Right ventricle myocardium inferior (tissue), 1 donor: ENCODE measurements around the gene CCDC102A. TPM values are rescaled to one million over a fixed set of nuclear protein-coding genes. Genes with fewer than 3 reads are reported as not detected.

Experiments
- ATAC-seq: fragments of 200-7000 bp; cut with Tn5 transposase; one replicate; pipeline ENCODE4 v1.9.1; 2020; ENCODE audit warnings: mild to moderate bottlenecking, moderate library complexity
- DNase-seq: peaks from one replicate; pipeline ENCODE4 v3.0.0; 2021; ENCODE audit errors: missing footprints
- intact Hi-C: fragments of 100-400 bp; cut with DNase I; formaldehyde crosslinking; loops from one replicate; pipeline ENCODE4 v1.11.0; 2022
- total RNA-seq: library from RNA; stranded (reverse); fragmentation: NEBNext Ultra II Directional; extraction: Animal tissue kit (Norgen Biotek cat#: 25700); gene quantifications from one replicate; pipeline ENCODE4 v1.2.1, GENCODE V29; 2021
- donor health status: DM: no; HTN: yes; CAD: no; lungs with severe emphysema.

CCDC102A gene
- total RNA-seq, 1 donor from 2014 or later: 10.9 TPM

GRCh38 chr16:57529391-57530103, 6.8 kb downstream of the CCDC102A start:
- no peak for DNase-seq
- intact Hi-C loops: no loop called here
- no peak for ATAC-seq

GRCh38 chr16:57528499-57529390, 7.6 kb downstream of the CCDC102A start:
- intact Hi-C loops: no loop called here
- DNase-seq (no peak), ATAC-seq (no peak)

- DNase-seq: no peak
- intact Hi-C loops: no loop called here
- no peak for ATAC-seq
Measured at GRCh38 chr16:57527610-57528360, 8.6 kb downstream of the CCDC102A start.

GRCh38 chr16:57527027-57527426, 9.3 kb downstream of the CCDC102A start:
- ATAC-seq (no peak), DNase-seq (no peak)
- intact Hi-C loops: no loop called here

- DNase-seq (no peak), ATAC-seq (no peak)
- intact Hi-C loops: no loop called here
Measured at GRCh38 chr16:57526498-57526897, 9.9 kb downstream of the CCDC102A start.

- ATAC-seq (no peak), DNase-seq (no peak)
- intact Hi-C loops: no loop called here
Measured at GRCh38 chr16:57525761-57526160, 10.6 kb downstream of the CCDC102A start.

- intact Hi-C loops: no loop called here
- no peak for ATAC-seq
- DNase-seq: no peak
Measured at GRCh38 chr16:57522960-57523359, 13.4 kb downstream of the CCDC102A start.

GRCh38 chr16:57519796-57520360, 16.5 kb downstream of the CCDC102A start:
- DNase-seq (peak; percentile 90), ATAC-seq (peak; percentile 76)
- intact Hi-C loops: loop anchor here (2.0 to 5.0 kb wide), 4 partner anchors 43 to 219 kb away; partner anchors contain the start of genes CIAPIN1 and COQ9

GRCh38 chr16:57518922-57519321, 17.4 kb downstream of the CCDC102A start:
- intact Hi-C loops: loop anchor here (2.0 to 5.0 kb wide), 4 partner anchors 42 to 218 kb away; partner anchors contain the start of genes CIAPIN1 and COQ9
- ATAC-seq: no peak
- DNase-seq: no peak

- DNase-seq: peak; percentile 54
- intact Hi-C loops: loop anchor here (2.0 to 5.0 kb wide), 4 partner anchors 41 to 218 kb away; partner anchors contain the start of genes CIAPIN1 and COQ9
- ATAC-seq: no peak
Measured at GRCh38 chr16:57518520-57518919, 17.9 kb downstream of the CCDC102A start.

- intact Hi-C loops: loop anchor here (2.0 to 5.0 kb wide), 4 partner anchors 40 to 217 kb away; partner anchors contain the start of genes CIAPIN1 and COQ9
- no peak for ATAC-seq
- DNase-seq: peak; percentile 56
Measured at GRCh38 chr16:57517397-57518367, 18.7 kb downstream of the CCDC102A start.

- DNase-seq (no peak), ATAC-seq (no peak)
- intact Hi-C loops: loop anchor here (5.0 kb wide), 1 partner anchor 39 kb away; no protein-coding TSS in a partner anchor
Measured at GRCh38 chr16:57516773-57517172, 19.6 kb downstream of the CCDC102A start.

GRCh38 chr16:57516176-57516725, 20.1 kb downstream of the CCDC102A start:
- intact Hi-C loops: loop anchor here (5.0 kb wide), 1 partner anchor 39 kb away; no protein-coding TSS in a partner anchor
- DNase-seq: no peak
- no peak for ATAC-seq

- intact Hi-C loops: loop anchor here (5.0 kb wide), 1 partner anchor 38 kb away; no protein-coding TSS in a partner anchor
- ATAC-seq (no peak), DNase-seq (no peak)
Measured at GRCh38 chr16:57514791-57515600, 21.4 kb downstream of the CCDC102A start.

- DNase-seq: no peak
- intact Hi-C loops: no loop called here
- ATAC-seq: no peak
Measured at GRCh38 chr16:57514371-57514770, 22.0 kb downstream of the CCDC102A start.

- DNase-seq: no peak
- intact Hi-C loops: no loop called here
- ATAC-seq: no peak
Measured at GRCh38 chr16:57513371-57514102, 22.8 kb downstream of the CCDC102A start.
